OCI-M2 (cell line): ENCODE data around the gene KCNC1.

Experiments
- DNase-seq: peaks from one replicate; lab custom pipeline; 2025; ENCODE audit not compliant: unreplicated experiment; lab: John Stamatoyannopoulos, UW

KCNC1 gene

GRCh38 chr11:17752144-17752543 is 17.6 kb downstream of the KCNC1 start:
- no peak for DNase-seq

- no peak for DNase-seq
Measured at GRCh38 chr11:17753153-17753552, 18.6 kb downstream of the KCNC1 start.

GRCh38 chr11:17753641-17754040 is 19.1 kb downstream of the KCNC1 start:
- DNase-seq: no peak

GRCh38 chr11:17755891-17756290 is 21.3 kb downstream of the KCNC1 start:
- no peak for DNase-seq

- no peak for DNase-seq
Measured at GRCh38 chr11:17760102-17761029, 25.8 kb downstream of the KCNC1 start.

- no peak for DNase-seq
Measured at GRCh38 chr11:17762309-17762974, 27.9 kb downstream of the KCNC1 start.

GRCh38 chr11:17763244-17763643 is 28.7 kb downstream of the KCNC1 start:
- no peak for DNase-seq

GRCh38 chr11:17763703-17764102 is 29.1 kb downstream of the KCNC1 start:
- no peak for DNase-seq

GRCh38 chr11:17764446-17765218 is 30.1 kb downstream of the KCNC1 start:
- DNase-seq: no peak

- DNase-seq: no peak
Measured at GRCh38 chr11:17765356-17766072, 30.9 kb downstream of the KCNC1 start.

GRCh38 chr11:17766073-17766359 is 31.4 kb downstream of the KCNC1 start:
- no peak for DNase-seq

GRCh38 chr11:17766590-17766989 is 32.0 kb downstream of the KCNC1 start:
- no peak for DNase-seq

- DNase-seq: no peak
Measured at GRCh38 chr11:17767301-17767885, 32.8 kb downstream of the KCNC1 start.

- DNase-seq: no peak
Measured at GRCh38 chr11:17767914-17768313, 33.3 kb downstream of the KCNC1 start.

GRCh38 chr11:17768547-17768946 is 34.0 kb downstream of the KCNC1 start:
- no peak for DNase-seq

GRCh38 chr11:17769218-17769617 is 34.6 kb downstream of the KCNC1 start:
- no peak for DNase-seq

- no peak for DNase-seq
Measured at GRCh38 chr11:17770048-17770652, 35.6 kb downstream of the KCNC1 start.

- no peak for DNase-seq
Measured at GRCh38 chr11:17770917-17771316, 36.3 kb downstream of the KCNC1 start.

- DNase-seq: no peak
Measured at GRCh38 chr11:17771415-17771814, 36.8 kb downstream of the KCNC1 start.

GRCh38 chr11:17771841-17772401 is 37.3 kb downstream of the KCNC1 start:
- DNase-seq: no peak
